H1 (cell line): ENCODE results near the gene PARM1. TPM values are rescaled to one million over a fixed set of nuclear protein-coding genes. Genes with fewer than 3 reads are reported as not detected.

Experiments used
- CHD7 ChIP-seq: fragments of 300-600 bp; sonication (generic); IDR thresholded peaks from 2 replicates; pipeline ENCODE4 v1.7.1; 2012; ENCODE audit warnings: low read length, moderate library complexity, mild to moderate bottlenecking, inconsistent platforms; ENCODE audit not compliant: insufficient replicate concordance
- GABPA ChIP-seq: IDR thresholded peaks from 2 replicates; pipeline ENCODE4 v1.6.1; 2011; ENCODE audit warnings: mild to moderate bottlenecking, low read length, moderate library complexity, borderline replicate concordance; ENCODE audit not compliant: insufficient read depth
- GTF2F1 ChIP-seq: IDR thresholded peaks from 2 replicates; pipeline ENCODE4 v1.6.1; 2012; ENCODE audit warnings: low read depth, low read length, improper control_type of control experiment, borderline replicate concordance
- POLR2AphosphoS5 ChIP-seq: IDR thresholded peaks from 2 replicates; pipeline ENCODE4 v1.6.1; 2011; ENCODE audit warnings: low read depth, low read length
- TBP ChIP-seq: IDR thresholded peaks from 2 replicates; pipeline ENCODE4 v1.6.1; 2011; ENCODE audit warnings: low read depth, low read length, improper control_type of control experiment
- TEAD4 ChIP-seq: IDR thresholded peaks from 2 replicates; pipeline ENCODE4 v1.6.1; 2012; ENCODE audit warnings: low read depth, low read length, inconsistent platforms, mixed read lengths
- polyA plus RNA-seq, 7 experiments: library from polyadenylated mRNA; depleted of rRNA in 3 of 7; stranded (reverse) in 5 of 7; unstranded in 2 of 7; fragments of >200 nt in 5 of 7; fragments of 200-250 nt in 2 of 7; gene quantifications; 1 replicate in 5 of 7; 2 replicates in 1 of 7; 4 replicates in 1 of 7; pipeline versions ENCODE4 v1.2.1 to v1.2.3, GENCODE V29; 2011 to 2013; ENCODE audit warnings: missing spikeins in 2 of 7, mixed read lengths in 2 of 7
- total RNA-seq: library from RNA; stranded (reverse); fragmentation: NEBNext Ultra II Directional; extraction: Animal tissue kit (Norgen Biotek cat#: 25700); gene quantifications from 2 replicates; pipeline ENCODE4 v1.2.1, GENCODE V29; 2021

Gene PARM1
- total and polyA plus RNA-seq, 2 of the 8 experiments (the other 6 are each of a cell fraction or from before 2014, with no cell fraction given) = 2.0 to 5.3 TPM

- TF ChIP-seq CHD7 (no peak), POLR2AphosphoS5 (no peak), GTF2F1 (no peak), TBP (no peak), GABPA (no peak), TEAD4 (no peak)
Observed at GRCh38 chr4:74968456-74969164, 35.7 kb downstream of the PARM1 start (continued).
